Measurements from ENCODE around the gene TMCO4.
A peak's percentile ranks its signal among the peaks of the same experiment; 100 is the strongest.

TMCO4 gene

GRCh38 chr1:19774180-19774785 lies 25.4 kb downstream of the TMCO4 start:
- DNase-seq: no peak

GRCh38 chr1:19773485-19773884 lies 26.2 kb downstream of the TMCO4 start:
- no peak for DNase-seq

GRCh38 chr1:19772053-19772452 lies 27.7 kb downstream of the TMCO4 start:
- DNase-seq: no peak

- no peak for DNase-seq
Measured at GRCh38 chr1:19771350-19771749, 28.4 kb downstream of the TMCO4 start.

- peak; percentile 76 for DNase-seq
Measured at GRCh38 chr1:19770436-19771190, 29.1 kb downstream of the TMCO4 start.

GRCh38 chr1:19769211-19769932 lies 30.3 kb downstream of the TMCO4 start:
- no peak for DNase-seq

- no peak for DNase-seq
Measured at GRCh38 chr1:19768353-19769210, 31.1 kb downstream of the TMCO4 start.

- DNase-seq: no peak
Measured at GRCh38 chr1:19765623-19766022, 34.1 kb downstream of the TMCO4 start.

GRCh38 chr1:19764848-19765247 lies 34.9 kb downstream of the TMCO4 start:
- DNase-seq: no peak

- no peak for DNase-seq
Measured at GRCh38 chr1:19762175-19762779, 37.4 kb downstream of the TMCO4 start.

- DNase-seq: no peak
Measured at GRCh38 chr1:19759740-19760089, 40.0 kb downstream of the TMCO4 start.

GRCh38 chr1:19758227-19758830 lies 41.4 kb downstream of the TMCO4 start:
- DNase-seq: no peak

- no peak for DNase-seq
Measured at GRCh38 chr1:19757641-19758040, 42.1 kb downstream of the TMCO4 start.

- no peak for DNase-seq
Measured at GRCh38 chr1:19756480-19756879, 43.2 kb downstream of the TMCO4 start.

GRCh38 chr1:19754482-19754881 lies 45.2 kb downstream of the TMCO4 start:
- DNase-seq: no peak

GRCh38 chr1:19752083-19752696 lies 47.5 kb downstream of the TMCO4 start:
- no peak for DNase-seq

GRCh38 chr1:19750882-19751276 lies 48.8 kb downstream of the TMCO4 start:
- no peak for DNase-seq

GRCh38 chr1:19750101-19750881 lies 49.4 kb downstream of the TMCO4 start:
- DNase-seq: no peak

GRCh38 chr1:19749685-19750084 lies 50.0 kb downstream of the TMCO4 start:
- no peak for DNase-seq

GRCh38 chr1:19747761-19748160 lies 52.0 kb downstream of the TMCO4 start:
- no peak for DNase-seq

- DNase-seq: no peak
Measured at GRCh38 chr1:19744886-19745285, 54.8 kb downstream of the TMCO4 start.
